ENCODE data around the gene GNB3. TPM values are rescaled to one million over a fixed set of nuclear protein-coding genes. Genes with fewer than 3 reads are reported as not detected.
A peak's percentile ranks its signal among the peaks of the same experiment; 100 is the strongest.

GNB3 gene
- total and polyA plus RNA-seq, 2 donors (not counting 3 experiments of a cell fraction or from before 2014, with no cell fraction given): 9.4 to 12.0 TPM

DNA sequence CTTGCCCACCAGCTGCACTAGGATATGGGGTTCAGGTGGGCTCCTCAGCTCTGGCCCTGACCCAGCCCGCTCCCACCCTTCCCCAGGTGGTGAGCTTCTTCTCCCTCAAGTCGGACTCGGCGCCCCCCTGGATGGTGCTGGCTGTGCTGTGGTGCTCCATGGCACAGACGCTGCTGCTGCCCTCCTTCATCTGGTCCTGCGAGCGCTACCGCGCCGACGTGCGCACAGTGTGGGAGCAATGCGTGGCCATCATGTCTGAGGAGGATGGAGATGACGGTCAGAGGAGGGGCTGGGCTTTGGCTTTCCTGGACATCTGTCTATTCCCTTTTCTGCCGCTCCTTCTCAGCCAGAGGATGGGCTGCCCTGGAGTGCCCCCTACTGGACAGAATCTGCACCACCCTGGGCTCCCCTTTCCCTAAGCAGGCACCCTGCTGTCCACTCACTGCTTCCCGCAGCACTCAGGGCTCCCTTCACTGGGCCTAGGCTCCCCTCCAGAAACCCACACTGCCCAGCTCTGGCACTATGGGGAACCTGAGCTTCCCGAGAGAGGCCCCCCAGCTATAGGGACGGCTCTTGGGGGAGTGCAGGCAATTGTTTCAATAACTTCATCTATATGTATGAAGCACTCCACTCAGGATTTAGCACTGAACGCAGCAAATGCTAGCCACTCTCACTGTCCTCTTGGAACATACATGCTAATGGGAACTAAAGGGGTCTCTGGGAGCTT, 15.2 kb upstream of the GNB3 start:
- peak; percentile 87 for DNase-seq (ENCODE audit: low read depth, low spot score)
- no peaks in the 10 kb centered on the region for H3K9me1 ChIP-seq (replicated peaks; ENCODE audit: control insufficient read depth, extremely low read depth, insufficient read depth, low read length)
- peaks cover 3% of the 10 kb centered on the region in 2 experiments for H3K27me3 ChIP-seq (ENCODE audit: control insufficient read depth in 2 of 2, insufficient read depth in 2 of 2, low read length in 2 of 2)
- H4K20me1 ChIP-seq (replicated peaks; ENCODE audit: control insufficient read depth, extremely low read depth, insufficient read depth, low read length): no peaks in the 10 kb centered on the region
- POLR2A ChIA-PET: interaction anchor here (1.1 kb wide), 1 partner anchor 59 kb away, joined by 4 read pairs; the partner anchor contains the start of gene PTMS
- no peak overlapping the region for H3K27ac ChIP-seq (ENCODE audit: insufficient read depth, low read depth, low read length)
- intact Hi-C loops (cut with micrococcal nuclease) (loop anchor here (1.0 kb wide), 5 partner anchors 46 to 208 kb away; partner anchors contain the start of gene MLF2), dilution Hi-C loops (cut with MboI; ENCODE audit: extremely low pct_ligation_motif_present, low sequenced_read_pairs) (no loop called here)
- H3K9ac ChIP-seq (replicated peaks; ENCODE audit: extremely low read depth, insufficient read depth, low read length): no peak overlapping the region
- H3K79me2 ChIP-seq (ENCODE audit: control insufficient read depth, insufficient read depth, low read length): peaks cover 23% of the 10 kb centered on the region
- CTCF ChIA-PET: interaction anchor here (0.6 to 12.0 kb wide), 24 partner anchors 9 to 272 kb away, joined by 3 to 148 read pairs (median 5); partner anchors contain the start of genes CD4, COPS7A, LAG3 and MLF2
- H3K4me2 ChIP-seq (ENCODE audit: insufficient read depth, low read length): no peak overlapping the region
- no TSS peak for BruUV-seq (replicated peaks)
- TF ChIP-seq, protein P1, sequence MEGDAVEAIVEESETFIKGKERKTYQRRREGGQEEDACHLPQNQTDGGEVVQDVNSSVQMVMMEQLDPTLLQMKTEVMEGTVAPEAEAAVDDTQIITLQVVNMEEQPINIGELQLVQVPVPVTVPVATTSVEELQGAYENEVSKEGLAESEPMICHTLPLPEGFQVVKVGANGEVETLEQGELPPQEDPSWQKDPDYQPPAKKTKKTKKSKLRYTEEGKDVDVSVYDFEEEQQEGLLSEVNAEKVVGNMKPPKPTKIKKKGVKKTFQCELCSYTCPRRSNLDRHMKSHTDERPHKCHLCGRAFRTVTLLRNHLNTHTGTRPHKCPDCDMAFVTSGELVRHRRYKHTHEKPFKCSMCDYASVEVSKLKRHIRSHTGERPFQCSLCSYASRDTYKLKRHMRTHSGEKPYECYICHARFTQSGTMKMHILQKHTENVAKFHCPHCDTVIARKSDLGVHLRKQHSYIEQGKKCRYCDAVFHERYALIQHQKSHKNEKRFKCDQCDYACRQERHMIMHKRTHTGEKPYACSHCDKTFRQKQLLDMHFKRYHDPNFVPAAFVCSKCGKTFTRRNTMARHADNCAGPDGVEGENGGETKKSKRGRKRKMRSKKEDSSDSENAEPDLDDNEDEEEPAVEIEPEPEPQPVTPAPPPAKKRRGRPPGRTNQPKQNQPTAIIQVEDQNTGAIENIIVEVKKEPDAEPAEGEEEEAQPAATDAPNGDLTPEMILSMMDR (IDR thresholded peaks at IDR 0.05; ENCODE audit: extremely low read depth in 1 of 2, insufficient read depth in 1 of 2, low read depth in 1 of 2, low read length in 2 of 2): peak; percentile 95
- no peak for TF ChIP-seq GATA2 (IDR thresholded peaks at IDR 0.05; ENCODE audit: insufficient read depth, insufficient read length, low read depth, low read length)
- TF ChIP-seq POLR2AphosphoS5 (IDR thresholded peaks at IDR 0.05; ENCODE audit: insufficient read depth, low read depth, low read length): peak; percentile 29
- TF ChIP-seq FOS (IDR thresholded peaks at IDR 0.05; ENCODE audit: borderline replicate concordance, insufficient read depth, low read length): peak; percentile 2
- no peak for TF ChIP-seq EZH2 (IDR thresholded peaks at IDR 0.05; ENCODE audit: borderline replicate concordance, low read depth, low read length, severe bottlenecking)
- H3K36me3 ChIP-seq (ENCODE audit: control insufficient read depth in 2 of 2, extremely low read depth in 1 of 2, insufficient read depth in 2 of 2, low read length in 2 of 2): peaks cover 0 to 2% of the 10 kb centered on the region in 2 experiments
- no peaks in the 10 kb centered on the region for H3K9me3 ChIP-seq (replicated peaks; ENCODE audit: control insufficient read depth, insufficient read depth, low read length)
- FAIRE-seq: peak; percentile 96
- H3K4me3 ChIP-seq (replicated peaks in 1 of 3; ENCODE audit: insufficient read depth in 1 of 3, low read depth in 1 of 3, low read length in 3 of 3): no peak overlapping the region
- peaks cover 23% of the 10 kb centered on the region for H3K4me1 ChIP-seq (ENCODE audit: control insufficient read depth, extremely low read depth, insufficient read depth, low read length)
- H2AFZ ChIP-seq (ENCODE audit: low read depth, low read length): peak overlapping the region; percentile 15

Data from endothelial cell of umbilical vein (primary cell).